Mammary epithelial cell (primary cell): ENCODE results near the gene PSTPIP2.
"Not testable (repeated sequence)": the region's sequence is repeated elsewhere in the genome, so short reads cannot be mapped to it uniquely, and the experiment has no call there.

Experiments
- CTCF ChIP-seq, 2 donors: IDR thresholded peaks in 1 of 2; conservative IDR thresholded peaks in 1 of 2; 2 replicates each; pipeline ENCODE4 v1.5.1; 2011 to 2012; ENCODE audit warnings: inconsistent platforms in 2 of 2, low read length in 2 of 2, mild to moderate bottlenecking in 2 of 2, control low read depth in 1 of 2, low read depth in 1 of 2; ENCODE audit not compliant: insufficient read depth in 1 of 2; ENCODE audit errors: extremely low read depth in 1 of 2
- EZH2 ChIP-seq: IDR thresholded peaks from 2 replicates; pipeline ENCODE4 v1.6.1; 2012; ENCODE audit warnings: low read length, inconsistent platforms, borderline replicate concordance

- not testable (repeated sequence) for TF ChIP-seq EZH2; CTCF (conservative IDR thresholded peaks at IDR 0.05 in 1 of 2, IDR thresholded peaks at IDR 0.05 in 1 of 2; ENCODE audit: extremely low read depth in 1 of 2, insufficient read depth in 1 of 2, low read depth in 1 of 2, low read length in 2 of 2)
Observed at GRCh38 chr18:46047369-46047768, 24.7 kb downstream of the PSTPIP2 start.
